ENCODE measurements around the gene CYSRT1. TPM values are rescaled to one million over a fixed set of nuclear protein-coding genes. Genes with fewer than 3 reads are reported as not detected.
A peak's percentile ranks its signal among the peaks of the same experiment; 100 is the strongest.

The CYSRT1 gene
- total RNA-seq, 2 experiments from 2014 or later = 0.17 to 0.26 TPM

DNA sequence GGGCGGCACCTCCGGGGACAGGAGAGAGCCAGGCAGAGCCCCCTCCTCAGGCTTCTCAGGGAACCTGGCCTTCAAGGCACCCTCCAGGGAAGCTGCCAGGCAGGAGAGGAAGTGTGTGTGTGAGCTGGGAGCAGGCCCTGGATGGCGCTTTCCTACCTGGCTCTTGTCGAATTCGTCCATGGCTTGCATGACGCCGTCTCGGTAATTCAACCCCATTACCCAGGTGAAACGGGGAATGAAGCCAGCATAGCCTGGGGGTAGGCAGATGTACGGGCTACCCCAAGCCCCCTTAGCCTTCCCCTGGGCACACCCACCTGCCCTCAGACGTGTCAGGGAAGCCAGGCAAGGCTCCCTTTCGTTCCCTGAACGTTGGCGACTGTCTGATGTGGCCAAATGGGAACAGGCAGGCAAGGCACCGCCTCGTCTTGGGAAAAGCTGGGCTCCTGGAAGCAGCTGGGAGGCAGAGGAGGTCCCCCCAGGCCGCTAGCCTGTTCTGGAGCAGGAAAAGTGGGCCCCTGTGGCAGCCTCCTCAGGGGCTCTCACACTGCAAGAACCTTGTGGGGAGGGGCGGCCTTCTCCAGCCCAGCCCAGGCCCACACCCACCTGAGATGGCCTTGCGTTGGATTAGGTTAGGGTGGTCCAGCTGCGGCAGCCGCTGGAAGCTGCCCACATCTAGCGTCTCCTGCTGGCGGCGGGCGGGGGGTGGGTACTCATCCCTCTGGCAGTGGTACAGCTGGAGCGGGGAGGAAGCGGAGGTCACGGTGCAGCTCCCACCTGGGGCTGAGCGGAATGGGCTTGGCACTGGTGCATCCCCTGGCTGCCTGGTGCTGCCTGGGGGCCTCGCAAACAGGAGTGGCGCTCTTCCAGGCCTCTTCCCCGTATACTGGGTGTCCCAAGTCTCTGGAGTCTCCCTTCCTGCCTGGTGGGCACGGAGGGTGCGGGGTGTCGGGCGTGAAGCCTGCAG, 19.8 kb downstream of the CYSRT1 start:
- Mint-ChIP-seq H3K4me1 (ENCODE audit: low read depth) (peaks cover 15% of the 10 kb centered on the region), H3K4me3 (no peak overlapping the region), H3K9me3 (no peaks in the 10 kb centered on the region), H3K27ac (no peak overlapping the region), H3K36me3 (ENCODE audit: low read depth) (peaks cover 20% of the 10 kb centered on the region), H3K27me3 (ENCODE audit: low read depth) (no peaks in the 10 kb centered on the region)
- DNase-seq = no peak
- intact Hi-C loops (cut with micrococcal nuclease) = loop anchor here (5.0 to 10.0 kb wide), 4 partner anchors 42 to 832 kb away; partner anchors contain the start of genes ANAPC2, ENTR1, PMPCA and SEC16A
- CTCF ChIA-PET = no interaction called here

DNA sequence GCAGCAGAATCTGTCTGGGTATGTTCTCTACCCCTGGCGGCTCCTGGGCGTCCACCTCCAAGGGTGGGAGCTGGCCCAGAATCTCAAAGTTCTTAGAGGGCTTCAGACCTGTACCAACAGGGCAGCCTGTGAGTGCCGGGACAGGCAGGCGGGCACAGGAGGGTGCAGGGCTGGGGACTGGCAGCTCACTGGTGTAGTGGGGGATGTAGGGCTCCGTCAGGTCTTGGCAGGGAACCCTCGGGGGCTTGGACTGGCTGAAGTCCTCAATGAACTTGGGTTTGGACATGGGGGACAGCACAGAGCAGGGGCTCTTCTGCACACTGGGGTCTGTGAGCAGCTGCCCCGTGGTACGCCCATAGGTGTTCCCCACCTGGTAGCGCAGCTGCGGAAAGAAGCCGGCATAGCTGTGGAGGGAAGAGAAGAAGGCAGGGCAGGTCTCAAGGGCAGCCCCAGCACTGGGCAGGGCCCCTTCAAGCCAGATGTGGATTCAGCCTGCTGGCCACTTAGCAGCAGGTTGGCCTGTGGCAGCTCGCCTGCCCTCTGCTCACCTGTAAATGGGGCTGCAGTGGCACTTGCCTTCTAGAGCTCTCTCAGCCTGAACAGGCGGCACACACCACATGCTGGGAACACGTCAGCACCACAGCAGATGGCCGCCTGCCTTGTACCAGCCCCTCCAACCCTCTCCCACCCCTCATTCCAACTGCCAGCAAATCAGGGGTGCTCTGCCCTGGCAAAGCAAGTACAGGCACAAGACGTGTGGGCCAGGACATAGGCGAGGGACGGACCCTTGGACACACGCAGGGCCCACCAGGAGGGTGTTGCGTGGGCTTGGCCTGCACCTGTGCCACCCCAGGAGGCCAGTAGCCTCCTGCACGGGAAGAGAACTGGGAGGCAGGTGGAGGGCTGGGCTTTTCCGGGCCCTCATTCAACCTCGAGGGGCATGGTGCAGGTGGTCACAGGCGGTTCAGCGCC, 20.8 kb downstream of the CYSRT1 start:
- peaks cover 13% of the 10 kb centered on the region for H3K4me1 Mint-ChIP-seq (ENCODE audit: low read depth)
- DNase-seq = no peak
- H3K27me3 Mint-ChIP-seq (ENCODE audit: low read depth) = no peaks in the 10 kb centered on the region
- no peaks in the 10 kb centered on the region for H3K9me3 Mint-ChIP-seq
- intact Hi-C loops (cut with micrococcal nuclease) = loop anchor here (10.0 kb wide), 1 partner anchor 761 kb away; the partner anchor contains the start of gene SEC16A
- CTCF ChIA-PET = no interaction called here
- peaks cover 20% of the 10 kb centered on the region for H3K36me3 Mint-ChIP-seq (ENCODE audit: low read depth)
- H3K27ac Mint-ChIP-seq = no peak overlapping the region
- no peak overlapping the region for H3K4me3 Mint-ChIP-seq

DNA sequence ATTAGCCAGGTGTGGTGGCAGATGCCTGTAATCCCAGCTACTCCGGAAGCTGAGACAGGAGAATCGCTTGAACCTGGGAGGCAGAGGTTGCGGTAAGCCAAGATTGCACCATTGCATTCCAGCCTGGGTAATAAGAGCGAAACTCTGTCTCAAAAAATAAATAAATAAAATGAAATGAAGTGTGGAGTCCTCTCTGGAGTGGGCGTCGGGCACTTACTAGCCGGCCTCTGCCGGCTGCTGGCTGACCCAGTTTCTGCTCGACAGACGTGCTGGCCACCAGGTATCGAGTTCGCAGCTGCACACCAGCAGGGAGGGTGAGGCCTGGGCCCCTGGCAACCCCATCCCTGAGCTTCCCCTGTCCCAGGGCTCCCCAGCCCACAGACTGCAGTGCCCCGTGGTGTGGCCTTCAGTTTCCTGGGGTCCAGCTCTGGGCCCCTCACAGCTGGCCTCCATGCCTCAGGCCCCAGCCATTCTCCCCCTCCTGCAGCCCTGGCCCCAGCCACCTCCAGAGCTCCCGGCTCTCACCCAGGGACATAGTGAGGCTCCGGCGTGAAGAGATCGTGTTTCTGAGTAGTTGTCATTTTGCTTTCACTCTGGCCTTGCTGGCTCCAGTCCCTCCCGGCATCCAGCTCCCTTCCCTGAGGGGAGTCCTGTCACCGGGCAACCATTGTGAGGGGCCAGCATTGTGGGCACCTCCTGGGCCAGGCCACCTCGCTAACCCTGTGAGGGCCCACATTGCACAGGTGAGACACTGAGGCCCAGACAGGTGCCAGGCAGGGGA, 22.4 kb downstream of the CYSRT1 start:
- CTCF ChIA-PET = interaction anchor here (1.1 to 1.5 kb wide), 2 partner anchors 9 to 11 kb away, joined by 3 to 4 read pairs; no protein-coding TSS in a partner anchor
- H3K4me3 Mint-ChIP-seq = no peak overlapping the region

DNA sequence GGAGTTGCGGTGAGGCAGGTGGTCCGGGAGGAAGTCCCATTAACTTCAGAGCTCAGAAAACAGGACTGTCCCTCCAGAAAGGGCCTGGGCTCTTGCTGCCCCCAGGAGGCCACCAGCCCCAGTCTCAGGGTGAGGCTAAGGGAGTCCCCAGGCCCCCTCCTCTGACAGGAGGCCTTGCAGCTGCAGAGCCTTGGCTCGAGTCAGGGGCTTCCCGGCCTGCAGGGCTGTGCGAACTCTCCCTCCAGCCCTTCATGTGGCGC, 22.9 kb downstream of the CYSRT1 start:
- Mint-ChIP-seq H3K9me3 (no peaks in the 10 kb centered on the region), H3K27ac (no peak overlapping the region), H3K4me1 (ENCODE audit: low read depth) (peaks cover 5% of the 10 kb centered on the region), H3K27me3 (ENCODE audit: low read depth) (no peaks in the 10 kb centered on the region), H3K4me3 (no peak overlapping the region), H3K36me3 (ENCODE audit: low read depth) (peaks cover 6% of the 10 kb centered on the region)
- CTCF ChIA-PET = interaction anchor here (1.5 kb wide), 1 partner anchor 9 kb away, joined by 4 read pairs; no protein-coding TSS in a partner anchor
- no peak for DNase-seq
- intact Hi-C loops (cut with micrococcal nuclease) = loop anchor here (10.0 kb wide), 1 partner anchor 763 kb away; the partner anchor contains the start of gene SEC16A

More for the DNA sequence above, 22.4 kb downstream of the CYSRT1 start:
- no peaks in the 10 kb centered on the region for H3K27me3 Mint-ChIP-seq (ENCODE audit: low read depth)
- no peak for DNase-seq
- H3K36me3 Mint-ChIP-seq (ENCODE audit: low read depth) = peaks cover 11% of the 10 kb centered on the region
- no peaks in the 10 kb centered on the region for H3K9me3 Mint-ChIP-seq
- intact Hi-C loops (cut with micrococcal nuclease) = loop anchor here (10.0 kb wide), 1 partner anchor 763 kb away; the partner anchor contains the start of gene SEC16A
- peaks cover 11% of the 10 kb centered on the region for H3K4me1 Mint-ChIP-seq (ENCODE audit: low read depth)
- no peak overlapping the region for H3K27ac Mint-ChIP-seq

GRCh38 chr9:137250329-137251193, 25.6 kb downstream of the CYSRT1 start:
- DNase-seq = no peak
- no peaks in the 10 kb centered on the region for H3K36me3 Mint-ChIP-seq (ENCODE audit: low read depth)
- H3K27me3 Mint-ChIP-seq (ENCODE audit: low read depth) = no peaks in the 10 kb centered on the region
- CTCF ChIA-PET = interaction anchor here (0.8 to 1.1 kb wide), 2 partner anchors 17 to 131 kb away, joined by 3 read pairs; no protein-coding TSS in a partner anchor
- intact Hi-C loops (cut with micrococcal nuclease) = no loop called here
- H3K4me3 Mint-ChIP-seq = no peak overlapping the region
- H3K27ac Mint-ChIP-seq = no peak overlapping the region
- H3K4me1 Mint-ChIP-seq (ENCODE audit: low read depth) = peaks cover 6% of the 10 kb centered on the region
- no peaks in the 10 kb centered on the region for H3K9me3 Mint-ChIP-seq

GRCh38 chr9:137251194-137251461, 26.2 kb downstream of the CYSRT1 start, which contains the start of gene STPG3:
TSS of gene STPG3 (plus strand) at chr9:137251286. CDS start at chr9:137251287, 1 bp downstream.
- CTCF ChIA-PET = interaction anchor here (0.8 to 1.1 kb wide), 2 partner anchors 18 to 132 kb away, joined by 3 read pairs; no protein-coding TSS in a partner anchor
- Mint-ChIP-seq H3K9me3 (no peaks in the 10 kb centered on the region), H3K27me3 (ENCODE audit: low read depth) (no peaks in the 10 kb centered on the region), H3K36me3 (ENCODE audit: low read depth) (no peaks in the 10 kb centered on the region), H3K4me3 (no peak within 1 kb of the TSS), H3K27ac (no peak within 1 kb of the TSS), H3K4me1 (ENCODE audit: low read depth) (peaks cover 7% of the 10 kb centered on the region)
- no peak for DNase-seq
- intact Hi-C loops (cut with micrococcal nuclease) = no loop called here

DNA sequence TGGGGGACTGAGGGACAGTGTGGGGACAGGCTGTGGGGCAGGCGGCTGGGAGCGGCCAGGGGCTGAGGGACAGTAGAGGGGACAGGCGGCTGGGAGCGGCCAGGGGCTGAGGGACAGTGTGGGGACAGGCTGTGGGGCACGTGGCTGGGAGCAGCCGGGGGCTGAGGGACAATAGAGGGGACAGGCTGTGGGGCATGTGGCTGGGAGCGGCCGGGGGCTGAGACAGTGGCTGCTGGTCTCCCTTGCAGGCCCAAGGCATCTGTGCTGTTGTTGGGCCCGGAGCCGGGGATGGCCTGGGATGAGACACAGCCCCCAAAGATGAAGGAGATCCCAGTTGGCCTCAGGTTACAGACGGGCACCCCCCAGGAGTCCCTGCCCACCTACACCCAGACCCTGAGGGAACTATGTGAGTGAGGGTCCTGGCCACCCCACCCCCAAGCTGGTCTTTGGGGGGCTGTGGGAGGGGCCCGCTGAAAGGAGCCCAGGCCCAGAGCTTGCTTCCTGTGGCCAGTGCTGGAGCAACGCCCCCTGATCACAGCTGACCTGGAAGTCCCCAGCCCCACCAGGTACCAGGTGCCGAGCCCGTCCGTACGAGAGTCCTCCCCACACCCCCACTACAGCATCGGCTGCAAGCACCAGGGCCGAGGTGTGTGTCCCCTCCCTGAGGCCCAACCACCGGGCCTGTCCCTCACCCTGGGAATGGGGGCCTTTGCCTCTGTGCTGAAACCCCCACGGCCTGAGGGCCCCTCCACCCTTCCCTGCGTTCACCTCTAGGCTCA, 26.7 kb downstream of the CYSRT1 start:
- intact Hi-C loops (cut with micrococcal nuclease) = no loop called here
- Mint-ChIP-seq H3K27ac (no peak overlapping the region), H3K36me3 (ENCODE audit: low read depth) (peaks cover 1% of the 10 kb centered on the region), H3K4me1 (ENCODE audit: low read depth) (peaks cover 12% of the 10 kb centered on the region), H3K4me3 (no peak overlapping the region), H3K27me3 (ENCODE audit: low read depth) (no peaks in the 10 kb centered on the region), H3K9me3 (no peaks in the 10 kb centered on the region)
- CTCF ChIA-PET = interaction anchor here (0.8 to 1.1 kb wide), 2 partner anchors 19 to 132 kb away, joined by 3 read pairs; no protein-coding TSS in a partner anchor
- no peak for DNase-seq

DNA sequence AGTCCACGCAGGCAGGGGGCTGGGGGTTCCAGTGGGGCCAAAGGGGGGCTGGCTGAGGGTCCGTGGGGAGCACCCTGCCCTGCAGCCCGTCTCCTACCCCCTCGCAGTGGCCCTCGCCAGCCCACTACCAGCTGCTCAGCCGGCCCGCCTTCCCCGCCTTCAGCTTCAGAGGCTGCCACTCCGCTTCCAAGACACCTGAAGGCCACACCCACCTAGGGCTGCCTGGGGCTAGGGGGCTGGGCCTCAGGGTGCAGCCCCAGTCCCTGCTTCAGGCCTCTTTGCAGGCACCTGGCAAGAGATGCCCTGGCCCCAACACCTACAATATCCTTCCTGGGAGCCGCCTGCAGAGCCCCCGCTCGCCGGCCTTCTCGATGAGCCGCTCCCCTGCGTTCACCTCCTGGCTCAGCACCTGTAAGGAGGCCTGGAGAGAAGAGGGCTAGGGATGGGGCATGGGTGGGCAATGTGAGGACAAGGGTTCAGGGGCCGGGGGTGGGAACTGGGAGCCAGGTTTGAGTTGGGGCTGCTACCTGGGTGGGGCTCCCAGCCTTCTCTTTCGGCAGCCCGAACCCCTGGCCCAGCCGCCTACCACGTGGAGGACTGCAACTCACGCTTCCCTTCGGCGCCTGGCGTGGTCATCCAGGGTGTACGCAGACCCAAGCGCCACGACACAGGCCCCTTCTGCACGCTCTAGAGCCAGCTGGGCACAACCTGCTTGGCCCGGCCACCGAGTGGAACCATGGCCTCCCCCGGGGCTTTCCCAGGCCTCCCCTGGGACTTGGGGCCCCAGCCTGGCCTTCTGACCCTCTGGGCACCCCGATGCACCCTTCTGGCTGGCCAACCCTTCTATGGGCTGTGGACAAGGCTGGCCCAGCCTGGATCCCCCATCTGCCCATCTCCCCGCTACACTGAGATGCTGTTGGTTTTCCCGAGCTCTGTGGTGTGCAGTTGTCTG, 27.9 kb downstream of the CYSRT1 start:
- intact Hi-C loops (cut with micrococcal nuclease) = no loop called here
- Mint-ChIP-seq H3K27ac (no peak overlapping the region), H3K36me3 (ENCODE audit: low read depth) (peaks cover 3% of the 10 kb centered on the region), H3K27me3 (ENCODE audit: low read depth) (no peaks in the 10 kb centered on the region), H3K4me3 (no peak overlapping the region), H3K9me3 (no peaks in the 10 kb centered on the region), H3K4me1 (ENCODE audit: low read depth) (peaks cover 18% of the 10 kb centered on the region)
- no peak for DNase-seq
- CTCF ChIA-PET = no interaction called here

- Mint-ChIP-seq H3K4me3 (peak overlapping the region; percentile 85), H3K36me3 (ENCODE audit: low read depth) (peaks cover 6% of the 10 kb centered on the region), H3K4me1 (ENCODE audit: low read depth) (peaks cover 18% of the 10 kb centered on the region), H3K27ac (no peak overlapping the region), H3K9me3 (no peaks in the 10 kb centered on the region), H3K27me3 (ENCODE audit: low read depth) (no peaks in the 10 kb centered on the region)
- DNase-seq = no peak
- intact Hi-C loops (cut with micrococcal nuclease) = no loop called here
- CTCF ChIA-PET = interaction anchor here (0.8 to 3.1 kb wide), 3 partner anchors 15 to 219 kb away, joined by 3 to 13 read pairs (median 3); no protein-coding TSS in a partner anchor
These were observed 29.0 kb downstream of the CYSRT1 start for GRCh38 chr9:137253717-137254623.
